ENCODE data around the gene WRAP53. TPM values are rescaled to one million over a fixed set of nuclear protein-coding genes. Genes with fewer than 3 reads are reported as not detected.

The WRAP53 gene
- total and polyA plus RNA-seq, 4 donors = 9.6 to 17.3 (median 11.5) TPM

GRCh38 chr17:7650509-7651096 is 37.7 kb upstream of the WRAP53 start, which contains the start of gene ATP1B2:
Gene ATP1B2 (plus strand): TSS chr17:7650926. CDS start chr17:7651519, 593 bp downstream.
- Histone ChIP-seq H3K9ac (ENCODE audit: insufficient read depth in 1 of 2, low read length in 2 of 2) (peak within 1 kb of the TSS in 1 of 2 donors; percentile 42), H3K4me3 (no peak within 1 kb of the TSS), H3K9me3 (ENCODE audit: control insufficient read depth in 4 of 4, insufficient read depth in 3 of 4, low read length in 3 of 4) (no peaks in the 10 kb centered on the region), H3K27me3 (ENCODE audit: control insufficient read depth in 3 of 3, insufficient read depth in 3 of 3, low read length in 2 of 3) (peaks cover 0 to 11% (median 0%) of the 10 kb centered on the region in 3 donors), H3K36me3 (ENCODE audit: control insufficient read depth in 4 of 4, insufficient read depth in 4 of 4, low read length in 4 of 4) (peaks cover 0 to 6% (median 0%) of the 10 kb centered on the region in 4 donors), H3K4me1 (ENCODE audit: control insufficient read depth in 5 of 5, insufficient read depth in 5 of 5, low read length in 5 of 5) (peaks cover 0 to 35% (median 5%) of the 10 kb centered on the region in 5 donors), H3K27ac (ENCODE audit: low read depth in 1 of 2, low read length in 1 of 2) (no peak within 1 kb of the TSS)
- WGBS, 2 donors = 1% methylated on average over 30 to 34 of the region's 34 CpGs
- TF ChIP-seq, protein P1, sequence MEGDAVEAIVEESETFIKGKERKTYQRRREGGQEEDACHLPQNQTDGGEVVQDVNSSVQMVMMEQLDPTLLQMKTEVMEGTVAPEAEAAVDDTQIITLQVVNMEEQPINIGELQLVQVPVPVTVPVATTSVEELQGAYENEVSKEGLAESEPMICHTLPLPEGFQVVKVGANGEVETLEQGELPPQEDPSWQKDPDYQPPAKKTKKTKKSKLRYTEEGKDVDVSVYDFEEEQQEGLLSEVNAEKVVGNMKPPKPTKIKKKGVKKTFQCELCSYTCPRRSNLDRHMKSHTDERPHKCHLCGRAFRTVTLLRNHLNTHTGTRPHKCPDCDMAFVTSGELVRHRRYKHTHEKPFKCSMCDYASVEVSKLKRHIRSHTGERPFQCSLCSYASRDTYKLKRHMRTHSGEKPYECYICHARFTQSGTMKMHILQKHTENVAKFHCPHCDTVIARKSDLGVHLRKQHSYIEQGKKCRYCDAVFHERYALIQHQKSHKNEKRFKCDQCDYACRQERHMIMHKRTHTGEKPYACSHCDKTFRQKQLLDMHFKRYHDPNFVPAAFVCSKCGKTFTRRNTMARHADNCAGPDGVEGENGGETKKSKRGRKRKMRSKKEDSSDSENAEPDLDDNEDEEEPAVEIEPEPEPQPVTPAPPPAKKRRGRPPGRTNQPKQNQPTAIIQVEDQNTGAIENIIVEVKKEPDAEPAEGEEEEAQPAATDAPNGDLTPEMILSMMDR (IDR thresholded peaks at IDR 0.05; ENCODE audit: control extremely low read depth, extremely low read depth) = no peak
- ATAC-seq (ENCODE audit: insufficient read depth, low FRiP score) (no peak), DNase-seq (peak; percentile 85 to 90 (median 86))

DNA sequence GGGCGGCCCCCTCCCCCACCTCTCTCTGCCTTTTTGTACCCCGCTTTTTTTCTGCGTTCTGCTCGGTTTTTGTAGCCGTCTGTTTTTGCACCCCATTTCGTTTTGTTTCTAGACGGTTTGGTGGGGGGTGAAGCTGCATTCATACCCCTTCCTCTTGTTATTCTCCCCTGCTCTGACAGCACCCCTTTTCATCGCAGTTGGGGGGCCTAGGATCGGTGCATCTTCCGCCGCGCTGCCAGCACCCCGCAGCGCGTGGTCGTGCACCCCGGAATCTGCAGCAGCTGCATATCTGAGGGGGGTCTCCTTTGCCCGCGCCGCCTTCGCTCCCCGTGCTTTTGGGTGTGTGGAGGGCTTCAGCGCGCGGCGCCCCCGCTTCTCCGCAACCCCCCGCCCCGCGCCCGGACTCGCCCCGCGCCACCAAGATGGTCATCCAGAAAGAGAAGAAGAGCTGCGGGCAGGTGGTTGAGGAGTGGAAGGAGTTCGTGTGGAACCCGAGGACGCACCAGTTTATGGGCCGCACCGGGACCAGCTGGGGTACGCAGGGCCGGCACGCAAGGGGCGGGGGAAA is 37.1 kb upstream of the WRAP53 start:
- H3K27ac ChIP-seq (ENCODE audit: low read depth in 1 of 2, low read length in 1 of 2) = no peak overlapping the region
- 0 to 2% methylated on average over 37 to 45 of the region's 45 CpGs for WGBS, 2 donors
- H3K4me3 ChIP-seq = no peak overlapping the region
- H3K9ac ChIP-seq (ENCODE audit: insufficient read depth in 1 of 2, low read length in 2 of 2) = peak overlapping the region in 1 of 2 donors; percentile 42
- peaks cover 0 to 36% (median 5%) of the 10 kb centered on the region in 5 donors for H3K4me1 ChIP-seq (ENCODE audit: control insufficient read depth in 5 of 5, insufficient read depth in 5 of 5, low read length in 5 of 5)
- DNase-seq = no peak
- H3K9me3 ChIP-seq (ENCODE audit: control insufficient read depth in 4 of 4, insufficient read depth in 3 of 4, low read length in 3 of 4) = no peaks in the 10 kb centered on the region
- H3K36me3 ChIP-seq (ENCODE audit: control insufficient read depth in 4 of 4, insufficient read depth in 4 of 4, low read length in 4 of 4) = peaks cover 0 to 9% (median under 1%) of the 10 kb centered on the region in 4 donors
- TF ChIP-seq, protein P1 (IDR thresholded peaks at IDR 0.05; ENCODE audit: control extremely low read depth, extremely low read depth) = no peak
- peaks cover 0 to 11% (median 0%) of the 10 kb centered on the region in 3 donors for H3K27me3 ChIP-seq (ENCODE audit: control insufficient read depth in 3 of 3, insufficient read depth in 3 of 3, low read length in 2 of 3)
- ATAC-seq (ENCODE audit: insufficient read depth, low FRiP score) = no peak

- WGBS, 2 donors = 6 to 14% methylated on average over 19 to 54 of the region's 54 CpGs
- H3K27me3 ChIP-seq (ENCODE audit: control insufficient read depth in 3 of 3, insufficient read depth in 3 of 3, low read length in 2 of 3) = peaks cover 0 to 11% (median 0%) of the 10 kb centered on the region in 3 donors
Measured at GRCh38 chr17:7651665-7652387, 36.5 kb upstream of the WRAP53 start.

More at GRCh38 chr17:7651665-7652387, 36.5 kb upstream of the WRAP53 start:
- no peak overlapping the region for H3K27ac ChIP-seq (ENCODE audit: low read depth in 1 of 2, low read length in 1 of 2)
- no peak overlapping the region for H3K4me3 ChIP-seq
- DNase-seq (peak; percentile 86 to 93 (median 90)), ATAC-seq (ENCODE audit: insufficient read depth, low FRiP score) (no peak)
- peaks cover 0 to 42% (median 5%) of the 10 kb centered on the region in 5 donors for H3K4me1 ChIP-seq (ENCODE audit: control insufficient read depth in 5 of 5, insufficient read depth in 5 of 5, low read length in 5 of 5)
- H3K9me3 ChIP-seq (ENCODE audit: control insufficient read depth in 4 of 4, insufficient read depth in 3 of 4, low read length in 3 of 4) = no peaks in the 10 kb centered on the region
- H3K9ac ChIP-seq (ENCODE audit: insufficient read depth in 1 of 2, low read length in 2 of 2) = peak overlapping the region in 1 of 2 donors; percentile 54
- TF ChIP-seq, protein P1 (IDR thresholded peaks at IDR 0.05; ENCODE audit: control extremely low read depth, extremely low read depth) = no peak
- H3K36me3 ChIP-seq (ENCODE audit: control insufficient read depth in 4 of 4, insufficient read depth in 4 of 4, low read length in 4 of 4) = peaks cover 0 to 12% (median 1%) of the 10 kb centered on the region in 4 donors

All from lung (tissue), 12 donors.